ENCODE results near the gene ZBTB48.
"Not testable (repeated sequence)": the region's sequence is repeated elsewhere in the genome, so short reads cannot be mapped to it uniquely, and the experiment has no call there.

ZBTB48 gene

GRCh38 chr1:6592865-6593593, 13.2 kb downstream of the ZBTB48 start:
- DNase-seq: no peak

GRCh38 chr1:6593810-6594209, 14.0 kb downstream of the ZBTB48 start:
- DNase-seq: no peak

GRCh38 chr1:6594977-6595740, 15.4 kb downstream of the ZBTB48 start:
- no peak for DNase-seq

GRCh38 chr1:6596351-6596750, 16.6 kb downstream of the ZBTB48 start:
- DNase-seq: no peak

- DNase-seq: no peak
Measured at GRCh38 chr1:6596886-6597776, 17.3 kb downstream of the ZBTB48 start.

- no peak for DNase-seq
Measured at GRCh38 chr1:6597777-6598131, 18.0 kb downstream of the ZBTB48 start.

GRCh38 chr1:6599141-6599975, 19.6 kb downstream of the ZBTB48 start:
- DNase-seq: peak; percentile 61

- not testable (repeated sequence) for DNase-seq
Measured at GRCh38 chr1:6599991-6600390, 20.2 kb downstream of the ZBTB48 start.

GRCh38 chr1:6600410-6601048, 20.7 kb downstream of the ZBTB48 start:
- DNase-seq: no peak

- peak; percentile 85 for DNase-seq
Measured at GRCh38 chr1:6601049-6601922, 21.5 kb downstream of the ZBTB48 start.

GRCh38 chr1:6601923-6602668, 22.3 kb downstream of the ZBTB48 start:
- DNase-seq: peak; percentile 32

GRCh38 chr1:6602669-6603237, 23.0 kb downstream of the ZBTB48 start, which contains the start of gene KLHL21:
KLHL21 (minus strand) TSS chr1:6602869; CDS start chr1:6602817, 52 bp downstream.
- peak; percentile 89 for DNase-seq

GRCh38 chr1:6603238-6603914, 23.6 kb downstream of the ZBTB48 start:
- peak; percentile 51 for DNase-seq

- DNase-seq: no peak
Measured at GRCh38 chr1:6603915-6604558, 24.2 kb downstream of the ZBTB48 start.

- DNase-seq: no peak
Measured at GRCh38 chr1:6612641-6613360, 33.0 kb downstream of the ZBTB48 start.

GRCh38 chr1:6613361-6614018, 33.7 kb downstream of the ZBTB48 start, which contains the start of gene PHF13:
PHF13 (plus strand) TSS chr1:6613731; CDS start chr1:6614067, 336 bp downstream.
- peak; percentile 99 for DNase-seq
